HepG2 (cell line): ENCODE data around the gene IFI27. TPM values are rescaled to one million over a fixed set of nuclear protein-coding genes. Genes with fewer than 3 reads are reported as not detected.

Source experiments
- E2F5 ChIP-seq: sonication (generic); formaldehyde crosslinking; conservative IDR thresholded peaks from 2 replicates; pipeline ENCODE4 v1.4.0; 2020; ENCODE audit warnings: missing genetic modification reagents
- HDAC2 ChIP-seq: sonication (generic); formaldehyde crosslinking; IDR thresholded peaks from 2 replicates; pipeline ENCODE4 v1.4.0; 2020; ENCODE audit warnings: missing genetic modification reagents
- HNRNPL ChIP-seq: fragments of 200-400 bp; formaldehyde crosslinking; IDR thresholded peaks from 2 replicates; pipeline ENCODE4 v1.6.1; 2017; ENCODE audit warnings: mild to moderate bottlenecking, low read depth, low read length
- IRF1 ChIP-seq: sonication (generic); formaldehyde crosslinking; IDR thresholded peaks from 2 replicates; pipeline ENCODE4 v1.4.0; 2020; ENCODE audit warnings: low read depth, mild to moderate bottlenecking, missing genetic modification reagents
- KDM5B ChIP-seq: sonication (generic); formaldehyde crosslinking; IDR thresholded peaks from 2 replicates; pipeline ENCODE4 v1.4.0; 2020; ENCODE audit warnings: missing genetic modification reagents, mild to moderate bottlenecking, borderline replicate concordance
- MLXIP ChIP-seq: sonication (generic); formaldehyde crosslinking; IDR thresholded peaks from 2 replicates; pipeline ENCODE4 v1.9.0; 2021; ENCODE audit warnings: missing genetic modification reagents, borderline replicate concordance
- MNT ChIP-seq: fragments of 450-650 bp; IDR thresholded peaks from 2 replicates; pipeline ENCODE4 v1.6.1; 2016
- MTERF4 ChIP-seq: sonication (generic); formaldehyde crosslinking; IDR thresholded peaks from 2 replicates; pipeline ENCODE4 v1.8.0; 2023; ENCODE audit warnings: mild to moderate bottlenecking, missing genetic modification reagents
- PCBP2 ChIP-seq: fragments of 200-400 bp; formaldehyde crosslinking; optimal IDR thresholded peaks from 2 replicates; pipeline ENCODE3; 2018; ENCODE audit warnings: low read length, low read depth; ENCODE audit not compliant: poor library complexity, severe bottlenecking
- RBFOX2 ChIP-seq: fragments of 200-400 bp; formaldehyde crosslinking; IDR thresholded peaks from 2 replicates; pipeline ENCODE4 v1.6.1; 2017; ENCODE audit warnings: low read depth, mild to moderate bottlenecking, low read length
- SKIL ChIP-seq: sonication (generic); formaldehyde crosslinking; IDR thresholded peaks from 2 replicates; pipeline ENCODE4 v1.8.0; 2022; ENCODE audit warnings: missing genetic modification reagents, mild to moderate bottlenecking, moderate library complexity, borderline replicate concordance
- TCF7L2 ChIP-seq: IDR thresholded peaks from 2 replicates; pipeline ENCODE4 v1.6.1; 2011; ENCODE audit warnings: mild to moderate bottlenecking, low read depth, low read length, moderate library complexity
- ZBTB14 ChIP-seq: sonication (generic); formaldehyde crosslinking; IDR thresholded peaks from 2 replicates; pipeline ENCODE4 v1.4.0; 2020; ENCODE audit warnings: missing genetic modification reagents
- ZNF569 ChIP-seq: sonication (generic); formaldehyde crosslinking; IDR thresholded peaks from 2 replicates; pipeline ENCODE4 v1.5.0; 2020; ENCODE audit warnings: mild to moderate bottlenecking, missing genetic modification reagents, moderate library complexity, borderline replicate concordance
- ZNF598 ChIP-seq: sonication (generic); formaldehyde crosslinking; IDR thresholded peaks from 2 replicates; pipeline ENCODE4 v1.5.1; 2020; ENCODE audit warnings: mild to moderate bottlenecking, missing genetic modification reagents, borderline replicate concordance
- ZSCAN31 ChIP-seq: sonication (generic); formaldehyde crosslinking; IDR thresholded peaks from 2 replicates; pipeline ENCODE4 v1.5.0; 2020; ENCODE audit warnings: low read depth, mild to moderate bottlenecking, missing genetic modification reagents
- polyA plus RNA-seq, 8 experiments: library from polyadenylated mRNA; depleted of rRNA in 3 of 8; stranded (reverse) in 7 of 8; unstranded in 1 of 8; fragments of >200 nt; fragmentation: Illumina TruSeq in 4 of 8; extraction: Trizol in 4 of 8; gene quantifications; 2 replicates each; pipeline versions ENCODE4 v1.2.1 to v1.2.3, GENCODE V29; 2011 to 2016; ENCODE audit warnings: low read depth in 4 of 8, missing spikeins in 1 of 8, mixed read lengths in 1 of 8; ENCODE audit not compliant: insufficient read depth in 1 of 8
- total RNA-seq, 5 experiments: library from RNA; depleted of rRNA; stranded (reverse); fragments of >200 nt; fragmentation: Illumina TruSeq; extraction: Trizol; gene quantifications; 2 replicates each; pipeline ENCODE4 v1.2.3, GENCODE V29; 2016; ENCODE audit warnings: low read depth in 1 of 5

Gene IFI27
- total and polyA plus RNA-seq, 2 of the 13 experiments (the other 11 are each of a cell fraction or from before 2014, with no cell fraction given): 1.2 to 1.7 TPM

GRCh38 chr14:94080621-94081385, 29.7 kb upstream of the IFI27 start, which contains the start of the genes DDX24 and IFI27L1 (continued):
- TF ChIP-seq MLXIP (CRISPR knock-in tag) (no peak), ZNF598 (CRISPR knock-in tag) (peak; percentile 90), KDM5B (no peak), HDAC2 (CRISPR knock-in tag) (no peak), ZSCAN31 (CRISPR knock-in tag) (peak; percentile 76; the same call in 1 of the 2 replicates), RBFOX2 (peak; percentile 86), SKIL (0 out of 2 replicates have a peak, but pooled peaks have one; percentile 18), ZBTB14 (no peak; the same call in 1 of the 2 replicates), E2F5 (CRISPR knock-in tag) (peak; percentile 92), PCBP2 (no peak), MNT (0 out of 2 replicates have a peak, but pooled peaks have one; percentile 40), TCF7L2 (no peak), HNRNPL (0 out of 2 replicates have a peak, but pooled peaks have one; percentile 3), IRF1 (CRISPR knock-in tag) (0 out of 2 replicates have a peak, but pooled peaks have one; percentile 12), MTERF4 (CRISPR knock-in tag) (0 out of 2 replicates have a peak, but pooled peaks have one; percentile 64), ZNF569 (CRISPR knock-in tag) (no peak)
